Nephron progenitor cell (in vitro differentiated cells): ENCODE data around the gene AP3S1.
A peak's percentile ranks its signal among the peaks of the same experiment; 100 is the strongest.

Experiments used
- DNase-seq: peaks from one replicate; pipeline ENCODE4 v3.0.0; 2021
- H3K27ac Mint-ChIP-seq: 2 replicates; pipeline ENCODE4 v1.8.0; 2021; ENCODE audit warnings: mild to moderate bottlenecking, moderate library complexity, mixed read lengths
- H3K27me3 Mint-ChIP-seq: 2 replicates; pipeline ENCODE4 v1.8.0; 2021; ENCODE audit warnings: mild to moderate bottlenecking, low read depth, mixed read lengths; ENCODE audit not compliant: poor library complexity
- H3K36me3 Mint-ChIP-seq: 2 replicates; pipeline ENCODE4 v1.8.0; 2021; ENCODE audit warnings: low read depth, mixed read lengths
- H3K4me1 Mint-ChIP-seq: 2 replicates; pipeline ENCODE4 v1.8.0; 2021; ENCODE audit warnings: mixed read lengths
- H3K4me3 Mint-ChIP-seq: 2 replicates; pipeline ENCODE4 v1.8.0; 2021; ENCODE audit warnings: mild to moderate bottlenecking, moderate library complexity, mixed read lengths
- H3K9me3 Mint-ChIP-seq: 2 replicates; pipeline ENCODE4 v1.8.0; 2021; ENCODE audit warnings: mild to moderate bottlenecking, moderate library complexity, mixed read lengths
- CTCF ChIP-seq: fragments of 200-600 bp; sonication (generic); IDR thresholded peaks from 2 replicates; pipeline ENCODE4 v1.5.0; 2021; ENCODE audit warnings: antibody characterized with exemption

The AP3S1 gene

GRCh38 chr5:115811406-115811805 lies 30.3 kb upstream of the AP3S1 start:
- Mint-ChIP-seq H3K4me3 (no peak overlapping the region), H3K9me3 (no peaks in the 10 kb centered on the region)
- TF ChIP-seq CTCF = no peak

GRCh38 chr5:115812372-115812771 lies 29.4 kb upstream of the AP3S1 start:
- Mint-ChIP-seq H3K36me3 (peaks cover 62% of the 10 kb centered on the region), H3K4me3 (no peak overlapping the region), H3K9me3 (no peaks in the 10 kb centered on the region), H3K27ac (no peak overlapping the region), H3K27me3 (peaks cover 32% of the 10 kb centered on the region), H3K4me1 (peaks cover 28% of the 10 kb centered on the region)
- TF ChIP-seq CTCF = no peak
- DNase-seq = no peak

More at GRCh38 chr5:115811406-115811805, 30.3 kb upstream of the AP3S1 start:
- no peak for DNase-seq
- H3K27me3 Mint-ChIP-seq = peaks cover 32% of the 10 kb centered on the region
- H3K4me1 Mint-ChIP-seq = peaks cover 21% of the 10 kb centered on the region
- peaks cover 69% of the 10 kb centered on the region for H3K36me3 Mint-ChIP-seq
- H3K27ac Mint-ChIP-seq = no peak overlapping the region

DNA sequence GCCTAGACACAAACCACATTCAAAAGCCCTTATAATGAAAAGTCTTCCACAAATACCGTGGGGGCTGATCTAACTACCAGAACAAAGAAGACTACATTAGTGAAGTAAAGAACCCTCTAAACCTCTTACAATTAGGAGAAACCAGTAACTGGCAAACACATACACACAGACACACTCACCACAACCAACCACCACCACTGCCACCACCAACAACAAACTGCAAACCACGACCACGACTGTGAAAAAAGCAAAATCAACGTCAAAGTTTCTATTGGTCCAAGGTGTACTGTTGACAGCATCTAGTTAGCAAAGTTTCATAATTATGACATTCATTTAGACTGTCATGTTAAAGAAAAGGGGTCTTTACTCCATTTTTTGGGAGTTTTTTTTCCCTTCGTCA lies 28.0 kb upstream of the AP3S1 start:
- H3K9me3 Mint-ChIP-seq = no peaks in the 10 kb centered on the region
- H3K27me3 Mint-ChIP-seq = peaks cover 32% of the 10 kb centered on the region
- H3K36me3 Mint-ChIP-seq = peaks cover 49% of the 10 kb centered on the region
- peaks cover 32% of the 10 kb centered on the region for H3K4me1 Mint-ChIP-seq
- H3K4me3 Mint-ChIP-seq = peak overlapping the region; percentile 96
- no peak overlapping the region for H3K27ac Mint-ChIP-seq
- TF ChIP-seq CTCF = no peak
- DNase-seq = no peak

- TF ChIP-seq CTCF = no peak
- no peaks in the 10 kb centered on the region for H3K9me3 Mint-ChIP-seq
- H3K4me1 Mint-ChIP-seq = peaks cover 32% of the 10 kb centered on the region
- DNase-seq = no peak
- H3K27me3 Mint-ChIP-seq = peaks cover 35% of the 10 kb centered on the region
- peaks cover 37% of the 10 kb centered on the region for H3K36me3 Mint-ChIP-seq
- peak overlapping the region; percentile 96 for H3K4me3 Mint-ChIP-seq
- no peak overlapping the region for H3K27ac Mint-ChIP-seq
These were observed 26.6 kb upstream of the AP3S1 start for GRCh38 chr5:115815006-115815692.

DNA sequence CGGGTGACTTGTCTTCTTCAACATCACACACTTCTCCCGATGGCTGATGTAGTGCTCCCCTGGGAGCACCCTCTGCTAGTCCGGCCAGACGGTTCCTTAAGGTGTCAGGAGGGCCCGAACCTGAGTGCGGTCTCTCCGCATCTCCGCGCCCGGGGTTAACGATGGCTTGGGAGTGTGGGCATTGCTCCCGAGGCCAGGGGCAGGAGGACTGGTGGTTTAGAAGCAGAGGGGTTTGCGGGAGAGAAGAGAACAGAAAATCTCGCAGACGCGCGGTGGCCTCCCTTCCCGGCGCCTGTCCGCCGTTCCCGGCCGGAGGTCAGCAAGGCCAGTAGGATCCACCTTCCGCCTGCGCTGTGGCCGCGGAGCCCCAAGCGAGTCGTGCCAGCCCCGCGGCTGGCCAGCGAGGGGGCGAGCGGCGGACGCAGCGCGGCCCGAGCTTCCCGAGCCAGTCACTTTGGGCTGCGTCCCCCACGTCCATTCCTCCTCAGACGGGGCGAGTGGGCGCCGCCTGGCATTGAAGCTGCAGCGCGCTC lies 26.0 kb upstream of the AP3S1 start:
- peak; percentile 55 for DNase-seq
- Mint-ChIP-seq H3K36me3 (peaks cover 31% of the 10 kb centered on the region), H3K27ac (peak overlapping the region; percentile 95), H3K27me3 (peaks cover 35% of the 10 kb centered on the region), H3K4me1 (peaks cover 32% of the 10 kb centered on the region), H3K4me3 (peak overlapping the region; percentile 96), H3K9me3 (no peaks in the 10 kb centered on the region)
- no peak for TF ChIP-seq CTCF
